Activated CD4-positive, alpha-beta T cell treated with anti-CD3 and anti-CD28 coated beads, Interleukin-2, amount 50 U/mL, for 24 hours (primary cell): ENCODE results near the gene DMD.
"Not testable (repeated sequence)": the region's sequence is repeated elsewhere in the genome, so short reads cannot be mapped to it uniquely, and the experiment has no call there.

Experiments
- DNase-seq, 2 donors: peaks; one replicate each; pipeline ENCODE4 v3.0.0-alpha.2; 2020; ENCODE audit warnings: low read depth in 1 of 2, low spot score in 1 of 2

DMD gene

DNA sequence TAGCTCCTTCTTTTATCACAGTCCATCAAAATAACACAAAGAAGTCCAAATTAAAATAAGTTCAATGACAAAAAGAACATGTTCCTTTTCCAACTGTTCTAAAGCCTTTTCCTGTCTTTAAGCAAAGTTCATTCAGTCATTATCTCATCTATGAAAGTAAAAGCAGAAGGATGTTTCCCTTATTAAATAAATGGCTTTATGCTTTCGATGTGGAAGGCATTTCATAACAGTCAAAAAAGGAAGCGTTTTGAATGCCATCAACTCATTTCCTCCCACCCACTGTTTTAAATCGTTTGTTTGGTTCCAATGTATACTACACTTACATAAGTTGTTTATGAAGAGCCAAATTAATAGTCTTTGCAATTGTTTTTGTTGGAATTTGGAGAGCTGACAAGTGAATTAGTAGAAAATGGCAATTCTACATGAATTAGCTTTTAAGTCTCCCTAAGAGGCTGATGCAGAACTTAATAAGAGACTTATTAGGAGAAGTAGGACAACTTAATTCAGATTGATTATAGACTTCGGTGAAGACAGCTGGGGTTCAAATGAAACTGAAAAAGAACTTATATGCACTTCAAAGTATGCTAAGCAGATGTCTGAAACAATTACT is 1746.9 kb downstream of the DMD start:
- no peak for DNase-seq

DNA sequence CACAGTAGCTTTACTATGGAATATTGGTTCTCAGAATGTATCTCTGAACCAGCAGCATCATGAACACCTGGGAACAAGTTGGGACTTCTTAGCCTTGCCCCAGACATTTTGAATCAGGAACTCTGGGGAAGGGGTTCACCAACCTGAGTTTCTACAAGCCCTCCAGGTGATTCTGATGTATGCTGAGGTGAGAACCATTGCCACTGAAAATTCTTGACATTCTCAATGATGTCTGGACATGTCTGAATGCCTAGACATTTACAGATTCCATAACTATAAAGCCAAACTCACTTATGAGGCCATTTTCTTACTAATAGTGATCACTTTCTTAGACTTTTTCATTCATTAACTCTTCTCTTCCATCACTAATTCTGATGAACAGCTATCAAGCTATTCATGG is 1750.1 kb downstream of the DMD start:
- no peak for DNase-seq

DNA sequence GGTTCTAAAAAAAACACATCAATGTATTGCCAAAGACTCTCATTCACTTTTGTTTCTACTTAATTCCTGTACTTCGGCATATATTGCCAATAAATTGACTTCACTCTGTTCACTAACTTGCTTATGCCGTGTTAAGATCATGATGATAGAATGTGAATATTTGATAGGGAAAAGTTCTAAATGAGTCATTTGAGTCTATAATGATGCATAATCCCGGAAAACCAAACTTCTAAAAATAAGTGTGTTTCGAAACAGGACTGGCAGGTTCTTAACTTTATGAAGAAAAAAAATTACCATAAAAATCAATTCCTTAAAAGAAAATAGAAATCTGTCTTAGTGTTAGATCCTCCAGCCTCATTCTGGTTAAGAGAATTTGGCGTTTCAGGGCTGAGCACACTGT is 1752.0 kb downstream of the DMD start:
- DNase-seq: no peak

DNA sequence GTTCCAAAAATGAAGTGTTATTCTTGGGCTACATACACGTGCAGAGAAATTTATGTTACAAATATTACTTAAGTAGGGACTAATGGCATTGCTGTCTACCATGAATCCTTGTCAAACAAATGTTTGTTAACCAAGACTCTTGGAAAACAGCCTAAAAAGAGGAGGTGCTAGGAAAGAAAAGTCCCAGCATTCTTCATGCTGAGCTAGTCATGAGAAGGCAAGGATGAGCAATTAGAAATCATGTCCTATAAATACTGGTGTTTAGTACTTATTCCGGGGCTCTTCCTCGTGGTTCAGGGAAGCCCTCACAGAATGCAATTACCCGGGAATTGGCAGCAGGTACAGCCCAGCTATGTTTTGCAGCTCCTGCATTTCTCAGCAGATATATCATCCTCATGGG is 1761.4 kb downstream of the DMD start:
- no peak for DNase-seq

DNA sequence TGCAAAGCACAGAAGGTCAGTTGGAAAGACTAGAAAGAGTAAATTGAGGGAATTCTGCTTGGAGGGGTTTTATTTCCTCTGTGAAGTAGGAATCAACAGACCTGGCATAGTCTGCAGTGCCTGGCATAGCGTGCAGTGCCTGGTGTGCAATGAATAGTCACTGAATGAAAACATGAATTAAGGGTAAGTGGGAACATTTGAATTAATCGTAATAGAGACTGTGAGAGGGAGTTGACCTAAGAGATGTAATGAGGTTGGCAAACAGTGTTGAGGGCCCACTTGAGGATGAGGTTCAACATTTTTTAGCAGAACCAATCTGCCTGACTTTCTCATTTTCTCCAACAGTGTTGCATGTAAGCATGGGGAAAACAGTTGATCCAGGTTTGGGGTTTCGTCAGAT is 1762.3 kb downstream of the DMD start:
- no peak for DNase-seq

DNA sequence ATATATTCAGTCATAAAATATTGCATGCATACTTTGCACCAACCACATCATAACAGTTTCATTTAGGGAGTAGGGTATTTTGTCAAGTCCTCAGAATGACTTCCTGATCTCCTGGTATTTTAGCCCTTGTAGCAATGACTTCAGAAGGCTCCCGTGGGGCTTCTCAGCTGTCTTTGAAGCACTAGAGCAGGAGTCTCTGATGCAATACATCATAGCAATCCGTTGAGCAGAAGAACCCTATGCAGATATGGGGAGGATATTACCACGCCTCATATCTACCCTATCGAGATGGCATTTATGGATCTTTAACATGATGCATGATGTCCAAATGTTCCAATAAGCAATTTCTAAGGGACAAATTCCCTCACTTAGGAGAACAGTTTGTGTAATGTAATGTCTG is 1765.8 kb downstream of the DMD start:
- DNase-seq: no peak

DNA sequence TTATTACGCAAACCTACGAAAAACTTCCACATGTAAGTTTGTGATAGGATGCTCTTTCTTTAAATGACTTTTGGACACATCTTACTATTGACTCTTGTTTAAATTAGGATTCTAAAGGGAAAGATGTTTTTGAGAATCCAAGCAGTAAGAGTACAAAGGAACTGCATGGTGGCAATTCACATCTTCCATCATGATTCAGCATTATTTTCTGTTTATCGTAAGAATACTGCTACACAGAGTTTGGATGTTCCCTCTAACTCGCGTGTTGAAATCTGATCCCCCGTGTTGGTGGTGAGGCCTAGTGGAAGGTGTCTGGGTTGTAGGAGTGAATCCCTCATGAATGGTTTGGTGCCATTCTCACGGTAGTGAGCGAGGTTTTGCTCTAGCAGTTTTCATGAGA is 1767.7 kb downstream of the DMD start:
- DNase-seq: no peak

DNA sequence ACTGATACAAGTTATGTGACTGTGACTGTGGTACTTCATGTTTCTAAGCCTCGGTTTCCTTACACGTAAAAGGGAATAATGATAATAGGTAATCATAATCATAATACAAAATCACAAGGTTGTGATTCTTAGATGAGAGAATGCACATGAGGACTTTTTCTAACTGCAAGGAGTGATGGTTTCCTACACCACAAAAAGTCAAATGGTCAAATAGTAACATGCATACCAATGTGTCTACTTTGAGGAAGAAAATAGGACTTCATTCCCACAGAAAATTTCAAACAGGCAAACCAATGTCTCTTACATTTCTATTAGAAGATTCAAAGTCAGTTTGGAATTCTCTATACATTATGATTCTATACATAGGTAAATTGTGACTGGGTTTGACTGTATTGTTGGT is 1770.8 kb downstream of the DMD start:
- DNase-seq: no peak

DNA sequence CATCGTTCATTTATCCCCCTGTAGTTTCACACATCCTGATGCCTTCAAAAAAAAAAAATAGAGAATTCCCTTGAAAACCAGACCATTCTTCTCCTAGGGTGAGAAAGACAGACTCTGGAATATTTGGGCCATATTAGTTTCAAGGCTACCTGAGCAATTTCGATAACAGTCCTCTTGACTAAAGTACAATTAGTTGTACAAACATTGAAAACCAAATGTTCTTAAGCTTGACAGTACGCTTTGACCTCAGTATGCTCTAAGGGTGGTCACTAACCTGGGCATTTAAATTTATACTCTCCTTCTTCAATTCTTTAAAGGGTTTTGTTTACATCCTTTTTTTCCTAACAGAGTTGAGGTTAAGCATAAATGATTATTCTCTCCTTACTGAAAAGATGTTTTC is 1774.9 kb downstream of the DMD start:
- no peak for DNase-seq

DNA sequence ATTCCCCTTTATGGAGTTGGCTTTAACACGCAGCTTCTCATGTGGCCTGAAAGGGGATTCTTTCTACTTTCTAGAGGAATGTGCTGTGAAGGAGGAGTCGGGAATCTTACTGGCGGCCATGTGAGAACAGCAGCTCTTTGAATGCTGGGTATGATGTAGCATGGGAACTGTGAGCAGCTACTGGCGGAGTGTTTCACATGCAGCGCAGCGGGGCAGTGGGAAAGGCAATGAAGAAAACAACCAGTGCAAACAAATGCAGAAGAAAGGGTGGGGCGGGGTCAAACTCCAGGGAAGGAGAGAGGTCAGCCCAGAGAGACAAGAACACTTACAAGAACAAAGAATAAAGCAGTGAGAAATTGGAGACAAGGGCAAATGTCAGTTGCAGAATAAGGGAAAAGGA is 1775.8 kb downstream of the DMD start:
- DNase-seq: no peak

DNA sequence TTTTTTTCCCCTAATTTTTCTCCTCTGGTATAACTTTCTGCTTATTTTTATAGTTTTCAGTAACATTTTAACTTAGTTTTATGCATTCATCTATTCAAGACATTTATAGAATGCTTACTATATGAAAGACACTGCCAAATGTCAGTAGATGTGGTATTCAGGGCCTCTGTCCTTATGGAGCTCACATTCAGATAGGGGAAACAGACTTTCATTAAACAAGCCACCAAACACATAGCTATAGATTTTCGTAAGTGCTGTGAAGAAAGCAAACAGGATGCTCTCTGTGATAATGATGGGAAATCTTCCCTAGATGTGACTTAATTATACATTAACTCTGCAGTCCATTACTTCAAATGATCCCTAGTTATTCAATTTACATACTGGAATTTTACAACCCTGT is 1777.5 kb downstream of the DMD start:
- DNase-seq: no peak

DNA sequence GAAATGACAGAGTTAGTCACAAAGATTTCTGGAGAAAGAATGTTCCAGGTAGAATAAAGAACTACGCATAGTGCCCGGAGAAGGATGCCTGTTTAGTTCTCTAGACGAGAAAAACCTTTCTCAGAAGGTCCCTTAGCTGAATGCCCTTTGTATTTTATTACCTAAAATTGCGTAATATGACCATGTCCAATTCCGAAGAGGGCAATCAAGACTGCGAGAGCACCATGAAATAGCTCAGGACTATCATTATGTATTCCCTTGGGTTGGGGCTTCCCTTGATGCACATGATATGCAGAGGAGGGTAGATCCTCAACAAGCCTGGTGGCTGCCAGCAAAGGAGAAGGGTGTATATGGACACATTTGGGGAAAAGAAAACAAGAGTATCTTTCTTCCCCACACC is 1781.4 kb downstream of the DMD start:
- no peak for DNase-seq

DNA sequence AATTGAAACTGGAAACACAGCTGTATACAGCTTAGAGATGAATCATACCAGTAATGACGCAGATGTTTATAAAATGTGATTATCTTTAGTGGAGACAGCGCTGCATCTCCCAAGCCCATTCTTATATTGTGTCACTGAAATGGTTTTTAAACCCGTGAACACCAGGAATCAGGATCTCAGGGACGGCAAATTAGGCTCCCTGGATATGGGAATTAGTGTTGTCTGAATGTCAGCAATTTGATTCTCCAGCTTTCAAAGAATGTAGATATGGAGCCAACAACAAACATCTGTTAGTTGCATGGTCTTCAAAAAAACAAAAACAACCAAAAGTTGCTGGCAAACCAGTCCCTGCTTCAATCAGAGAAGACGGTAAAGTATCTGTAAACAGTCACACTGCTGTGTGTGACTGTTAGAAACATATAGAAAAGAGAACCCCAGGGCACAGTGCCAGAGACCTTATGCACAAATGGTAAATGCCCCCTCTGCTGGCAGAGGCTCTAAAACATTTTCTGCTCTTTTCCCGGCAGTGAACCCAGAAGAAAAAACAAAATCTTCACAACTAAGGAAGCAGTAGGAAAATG is 1787.7 kb downstream of the DMD start:
- no peak for DNase-seq

DNA sequence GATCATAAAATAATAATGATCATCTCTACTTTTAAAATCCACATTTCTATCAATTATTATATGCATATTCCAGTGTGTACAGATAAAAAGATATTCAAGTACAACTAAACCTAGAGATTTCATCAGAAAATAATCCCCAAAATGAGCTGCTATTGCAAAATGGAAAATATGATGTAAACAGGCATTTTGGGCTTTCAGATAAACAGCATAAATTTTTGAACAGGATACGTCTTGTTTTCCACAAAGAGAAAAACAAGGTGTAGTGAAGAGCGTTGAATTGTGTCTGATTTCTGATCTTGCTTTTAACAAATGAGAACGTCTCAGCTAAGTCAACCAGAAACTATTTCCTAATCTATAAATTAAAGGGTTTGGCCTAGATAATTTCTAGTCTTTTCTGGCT is 1789.9 kb downstream of the DMD start:
- no peak for DNase-seq

DNA sequence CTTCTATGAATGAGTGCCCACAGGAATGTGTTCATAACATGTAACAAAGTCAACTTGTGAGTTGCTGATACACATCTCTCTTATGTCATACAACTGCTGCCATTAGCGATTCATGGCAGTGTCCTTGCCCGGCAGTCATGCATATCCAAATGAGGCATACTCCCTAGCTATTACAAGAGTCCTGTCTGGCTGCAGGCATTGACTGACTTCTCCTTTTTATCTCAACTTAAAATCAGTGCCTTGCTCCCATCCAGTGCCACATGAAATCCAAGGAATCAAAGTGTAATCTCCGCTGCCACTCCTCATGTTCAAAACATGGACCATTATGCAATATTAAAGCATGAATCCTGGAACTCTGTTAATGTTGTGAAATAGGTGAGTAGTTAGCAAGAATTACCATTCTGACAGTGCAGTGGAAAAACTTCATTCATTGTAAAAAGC is 1790.6 kb downstream of the DMD start:
- DNase-seq: no peak

DNA sequence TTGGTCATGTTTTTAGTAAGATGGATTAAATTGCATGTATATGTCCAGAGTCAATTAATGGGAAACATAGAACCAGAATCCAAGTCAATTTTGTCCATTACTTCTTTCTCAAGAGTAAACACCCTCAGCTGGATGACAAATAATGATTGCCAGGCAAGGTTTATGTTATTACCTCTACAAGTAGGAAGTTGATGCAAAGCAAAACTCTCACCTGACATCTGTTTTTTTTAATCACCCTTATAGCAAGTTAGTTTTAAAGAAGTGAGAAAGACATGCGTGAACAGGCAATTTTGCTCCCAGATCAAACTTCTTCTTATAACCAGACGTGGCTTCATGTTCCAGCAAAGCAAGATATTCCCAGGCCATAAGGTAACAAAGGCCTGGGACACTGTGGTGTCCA is 1791.0 kb downstream of the DMD start:
- no peak for DNase-seq

DNA sequence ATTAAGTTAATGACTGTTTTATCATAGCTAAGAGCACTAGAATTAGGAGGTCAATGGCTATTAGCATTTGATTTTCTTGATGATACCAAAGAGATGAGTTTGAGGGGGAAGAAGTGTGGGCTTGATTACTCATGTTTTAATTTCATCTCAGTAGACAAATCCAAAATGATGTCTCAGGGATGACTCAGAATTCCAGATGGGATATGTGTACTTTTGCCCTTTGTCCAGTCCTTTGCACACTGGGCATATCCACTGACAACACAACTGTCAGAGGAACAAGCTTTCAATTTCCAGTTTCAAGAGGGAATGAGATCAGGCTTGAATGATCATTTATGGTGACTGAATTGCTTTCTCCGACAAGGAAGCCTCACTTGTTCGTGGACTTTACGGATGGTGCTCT is 1814.2 kb downstream of the DMD start:
- DNase-seq: no peak

DNA sequence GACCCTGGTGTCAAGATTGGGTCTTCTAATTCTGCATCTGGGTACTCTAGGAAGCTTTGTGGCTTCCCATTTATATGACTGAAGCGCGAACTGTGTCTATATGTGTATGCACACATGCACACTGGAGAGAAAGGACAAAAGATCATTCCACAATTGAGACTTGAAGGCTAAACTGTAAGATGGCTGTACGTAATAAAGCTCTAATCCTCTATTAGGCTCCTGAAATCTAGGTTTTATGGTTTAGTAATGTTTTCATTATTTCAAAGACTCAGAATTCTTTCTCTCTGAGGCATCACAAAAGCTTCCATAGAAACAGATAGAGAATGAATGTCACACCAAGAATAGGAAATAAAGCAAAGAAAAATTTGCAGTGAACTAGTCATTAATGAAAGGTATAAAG is 1818.8 kb downstream of the DMD start:
- DNase-seq: no peak

DNA sequence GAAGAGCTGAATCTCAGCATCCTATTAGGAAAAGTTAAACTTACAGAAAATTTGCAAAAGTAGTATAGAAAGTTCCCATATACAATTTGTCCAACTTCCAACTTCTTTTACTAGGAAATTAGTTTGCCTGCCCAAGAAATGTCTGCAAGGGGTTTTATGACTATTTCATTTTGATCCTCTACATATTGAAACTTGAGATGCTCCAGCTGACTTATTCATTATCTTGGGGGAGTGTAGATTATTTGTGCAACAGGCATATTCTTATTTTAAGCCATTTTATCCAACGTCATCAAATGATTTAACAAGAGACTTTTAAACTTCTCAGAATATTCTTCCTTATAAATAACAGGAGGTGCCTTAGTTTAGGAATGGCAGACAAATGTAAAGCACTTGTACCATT is 1822.4 kb downstream of the DMD start:
- DNase-seq: no peak

DNA sequence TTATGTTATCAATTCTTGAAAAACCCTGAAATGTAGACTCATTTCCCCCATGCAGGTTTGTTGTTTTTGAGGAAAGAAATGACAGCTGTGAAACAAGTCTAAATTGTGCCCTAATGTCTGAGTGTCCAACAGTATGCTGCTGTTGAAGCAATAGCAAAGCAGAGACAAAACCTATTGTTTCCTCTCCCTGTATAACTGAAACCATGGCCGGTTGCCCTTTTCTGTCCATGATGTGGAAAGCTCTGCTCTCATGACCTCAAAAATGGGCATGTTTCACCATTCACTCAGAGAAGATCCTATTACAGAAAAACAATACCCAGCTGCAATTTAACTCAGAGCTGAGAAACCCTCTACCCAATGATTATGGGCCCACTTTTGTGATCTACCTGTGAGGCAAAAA is 1826.9 kb downstream of the DMD start:
- DNase-seq: no peak

DNA sequence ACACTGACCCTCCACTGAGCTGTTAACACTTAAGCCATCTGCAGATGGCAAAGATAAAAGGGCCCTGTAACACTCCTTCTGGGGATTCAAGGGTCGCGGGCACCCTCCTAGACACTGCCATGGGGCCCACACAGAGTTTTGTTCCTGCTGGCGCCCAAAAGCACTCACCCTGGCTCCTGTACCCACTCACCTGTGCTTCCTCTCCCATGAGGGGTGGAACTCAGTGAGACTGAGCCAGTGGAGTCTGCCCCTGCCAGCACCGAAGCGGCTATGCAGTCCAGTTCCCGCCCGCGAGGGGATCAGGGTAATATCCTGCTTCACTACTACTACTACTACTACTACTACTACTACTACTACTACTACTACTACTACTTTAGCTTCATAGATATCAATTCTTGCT is 1827.4 kb downstream of the DMD start:
- no peak for DNase-seq

DNA sequence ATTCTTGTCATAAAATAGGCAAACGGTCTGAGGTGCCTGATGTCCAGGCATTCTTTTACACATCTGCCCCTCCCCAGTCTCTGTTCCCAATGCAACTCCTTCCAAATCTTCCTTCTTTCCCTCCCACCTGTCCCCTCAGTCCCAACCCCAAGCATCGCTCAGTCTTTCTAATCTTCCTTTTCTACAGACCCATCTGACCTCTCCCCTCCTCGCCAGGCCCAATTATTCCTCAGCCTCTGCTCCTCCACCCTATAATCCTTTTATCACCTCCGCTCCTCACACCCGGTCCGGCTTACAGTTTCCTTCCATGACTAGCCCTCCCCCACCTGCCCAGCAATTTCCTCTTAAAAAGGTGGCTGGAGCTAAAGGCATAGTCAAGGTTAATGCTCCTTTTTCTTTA is 1832.4 kb downstream of the DMD start:
- not testable (repeated sequence) for DNase-seq

DNA sequence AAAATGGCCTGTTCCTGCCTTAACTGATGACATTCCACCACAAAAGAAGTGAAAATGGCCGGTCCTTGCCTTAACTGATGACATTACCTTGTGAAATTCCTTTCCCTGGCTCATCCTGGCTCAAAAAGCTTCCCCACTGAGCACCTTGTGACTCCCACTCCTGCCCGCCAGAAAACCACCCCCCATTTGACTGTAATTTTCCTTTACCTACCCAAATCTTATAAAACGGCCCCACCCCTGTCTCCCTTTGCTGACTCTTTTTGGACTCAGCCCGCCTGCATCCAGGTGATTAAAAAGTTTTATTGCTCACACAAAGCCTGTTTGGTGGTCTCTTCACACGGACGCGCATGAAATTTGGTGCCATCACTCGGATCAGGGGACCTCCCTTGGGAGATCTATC is 1833.5 kb downstream of the DMD start:
- DNase-seq: not testable (repeated sequence)
